Vagina (tissue), 2 donors: ENCODE data around the gene CIAO1. TPM values are rescaled to one million over a fixed set of nuclear protein-coding genes. Genes with fewer than 3 reads are reported as not detected.

Source experiments
- DNase-seq, 2 donors: peaks; one replicate each; pipeline ENCODE4 v3.0.0-alpha.2; 2017; ENCODE audit errors: extremely low spot score in 2 of 2
- H3K27ac ChIP-seq: fragments of 200-600 bp; sonication (generic); one replicate; pipeline ENCODE4 v1.5.1; 2019
- H3K27me3 ChIP-seq: fragments of 200-600 bp; sonication (generic); one replicate; pipeline ENCODE4 v1.5.1; 2019
- H3K36me3 ChIP-seq, 2 donors: fragments of 200-600 bp; sonication (generic); one replicate each; pipeline ENCODE4 v1.5.1; 2017 to 2019
- H3K4me1 ChIP-seq: fragments of 200-600 bp; sonication (generic); one replicate; pipeline ENCODE4 v1.5.1; 2019
- H3K4me3 ChIP-seq, 2 donors: fragments of 200-600 bp; sonication (generic); 1 replicate in 1 of 2; 2 replicates in 1 of 2; pipeline ENCODE4 v1.5.1; 2016 to 2019
- H3K9me3 ChIP-seq: fragments of 200-600 bp; sonication (generic); one replicate; pipeline ENCODE4 v1.5.1; 2019
- CTCF ChIP-seq, 3 experiments: fragments of 450-650 bp in 2 of 3; fragments of 200-600 bp in 1 of 3; sonication (generic) in 1 of 3; IDR thresholded peaks; one replicate each; pipeline ENCODE4 v1.5.1; 2017 to 2019; ENCODE audit warnings: antibody characterized with exemption in 3 of 3, mild to moderate bottlenecking in 2 of 3, moderate library complexity in 2 of 3
- POLR2A ChIP-seq, 2 donors: fragments of 450-650 bp; IDR thresholded peaks; one replicate each; pipeline ENCODE4 v1.6.1; 2017; ENCODE audit warnings: antibody characterized with exemption in 2 of 2, mild to moderate bottlenecking in 2 of 2, moderate library complexity in 2 of 2
- POLR2AphosphoS5 ChIP-seq, 2 donors: sonication (generic); formaldehyde crosslinking; IDR thresholded peaks; one replicate each; pipeline ENCODE4 v1.9.0; 2017; ENCODE audit warnings: antibody characterized with exemption in 2 of 2, mild to moderate bottlenecking in 2 of 2, low read depth in 1 of 2; ENCODE audit not compliant: insufficient read depth in 1 of 2
- intact Hi-C: fragments of 100-400 bp; cut with DNase I; formaldehyde crosslinking; loops from one replicate; pipeline ENCODE4 v1.15.1; 2023
- total RNA-seq: library from RNA; depleted of rRNA; stranded (reverse); fragments of >200 nt; gene quantifications from one replicate; pipeline ENCODE4 v1.2.3, GENCODE V29; 2016

Gene CIAO1
- total RNA-seq, 1 donor from 2014 or later, result 92.6 TPM

- intact Hi-C loops, result no loop called here
- Histone ChIP-seq H3K4me1 (peaks cover 23% of the 10 kb centered on the region), H3K27ac (no peak overlapping the region), H3K27me3 (no peaks in the 10 kb centered on the region), H3K36me3 (no peaks in the 10 kb centered on the region), H3K4me3 (no peak overlapping the region), H3K9me3 (no peaks in the 10 kb centered on the region)
- no peak for DNase-seq
- TF ChIP-seq POLR2A (IDR thresholded peaks at IDR 0.05) (no peak), CTCF (IDR thresholded peaks at IDR 0.05) (no peak), POLR2AphosphoS5 (IDR thresholded peaks at IDR 0.05; ENCODE audit: insufficient read depth in 1 of 2, low read depth in 1 of 2) (no peak)
Observed at GRCh38 chr2:96245609-96246390, 20.2 kb upstream of the CIAO1 start.

GRCh38 chr2:96247009-96247408 is 19.0 kb upstream of the CIAO1 start:
- DNase-seq, result no peak
- Histone ChIP-seq H3K9me3 (no peaks in the 10 kb centered on the region), H3K4me1 (peaks cover 28% of the 10 kb centered on the region), H3K27ac (no peak overlapping the region), H3K27me3 (no peaks in the 10 kb centered on the region), H3K36me3 (no peaks in the 10 kb centered on the region), H3K4me3 (no peak overlapping the region)
- TF ChIP-seq CTCF (IDR thresholded peaks at IDR 0.05) (no peak), POLR2AphosphoS5 (IDR thresholded peaks at IDR 0.05; ENCODE audit: insufficient read depth in 1 of 2, low read depth in 1 of 2) (no peak), POLR2A (IDR thresholded peaks at IDR 0.05) (no peak)
- intact Hi-C loops, result no loop called here

GRCh38 chr2:96247896-96248295 is 18.1 kb upstream of the CIAO1 start:
- no peaks in the 10 kb centered on the region for H3K9me3 ChIP-seq
- no peak overlapping the region for H3K4me3 ChIP-seq
- TF ChIP-seq CTCF (IDR thresholded peaks at IDR 0.05) (no peak), POLR2AphosphoS5 (IDR thresholded peaks at IDR 0.05; ENCODE audit: insufficient read depth in 1 of 2, low read depth in 1 of 2) (no peak), POLR2A (IDR thresholded peaks at IDR 0.05) (no peak)
- peaks cover 0 to 7% of the 10 kb centered on the region in 2 donors for H3K36me3 ChIP-seq
- DNase-seq, result no peak
- H3K27me3 ChIP-seq, result no peaks in the 10 kb centered on the region
- peaks cover 22% of the 10 kb centered on the region for H3K4me1 ChIP-seq
- no peak overlapping the region for H3K27ac ChIP-seq
- intact Hi-C loops, result no loop called here

GRCh38 chr2:96248624-96249023 is 17.4 kb upstream of the CIAO1 start:
- no peak for TF ChIP-seq POLR2A (IDR thresholded peaks at IDR 0.05)
- no peak for TF ChIP-seq POLR2AphosphoS5 (IDR thresholded peaks at IDR 0.05; ENCODE audit: insufficient read depth in 1 of 2, low read depth in 1 of 2)
- no peak for TF ChIP-seq CTCF (IDR thresholded peaks at IDR 0.05)
- H3K4me1 ChIP-seq, result peaks cover 22% of the 10 kb centered on the region
- peaks cover 0 to 14% of the 10 kb centered on the region in 2 donors for H3K36me3 ChIP-seq
- H3K4me3 ChIP-seq, result no peak overlapping the region
- no peaks in the 10 kb centered on the region for H3K9me3 ChIP-seq
- no peak for DNase-seq
- H3K27ac ChIP-seq, result no peak overlapping the region
- intact Hi-C loops, result no loop called here
- no peaks in the 10 kb centered on the region for H3K27me3 ChIP-seq

- intact Hi-C loops, result no loop called here
- Histone ChIP-seq H3K27ac (peak overlapping the region; percentile 24), H3K9me3 (no peaks in the 10 kb centered on the region), H3K27me3 (no peaks in the 10 kb centered on the region), H3K4me1 (peaks cover 22% of the 10 kb centered on the region), H3K4me3 (no peak overlapping the region), H3K36me3 (peaks cover 0 to 23% of the 10 kb centered on the region in 2 donors)
- TF ChIP-seq POLR2A (IDR thresholded peaks at IDR 0.05), result no peak
- peak in 1 of 2 donors; percentile 33 for TF ChIP-seq POLR2AphosphoS5 (IDR thresholded peaks at IDR 0.05; ENCODE audit: insufficient read depth in 1 of 2, low read depth in 1 of 2)
- no peak for DNase-seq
Observed at GRCh38 chr2:96249654-96250053, 16.4 kb upstream of the CIAO1 start.
